WTC11 (cell line): ENCODE results near the gene MAMLD1.

ENCODE experiments used
- CREB1 ChIP-seq: sonication (generic); formaldehyde crosslinking; IDR thresholded peaks from 2 replicates; pipeline ENCODE4 v1.8.0; 2023; ENCODE audit warnings: mild to moderate bottlenecking, missing genetic modification reagents
- FOXJ3 ChIP-seq: sonication (generic); formaldehyde crosslinking; IDR thresholded peaks from 2 replicates; pipeline ENCODE4 v1.9.0; 2021; ENCODE audit warnings: missing genetic modification reagents, mild to moderate bottlenecking, borderline replicate concordance
- NFYB ChIP-seq: sonication (generic); formaldehyde crosslinking; conservative IDR thresholded peaks from 2 replicates; pipeline ENCODE4 v1.8.0; 2022; ENCODE audit warnings: low read depth, missing genetic modification reagents
- SMAD4 ChIP-seq: sonication (generic); formaldehyde crosslinking; IDR thresholded peaks from 2 replicates; pipeline ENCODE4 v1.8.0; 2022; ENCODE audit warnings: mild to moderate bottlenecking, missing genetic modification reagents
- TF ChIP-seq, protein P1 (sequence below): fragments of 200-600 bp; IDR thresholded peaks from 2 replicates; pipeline ENCODE4 v1.8.0; 2022; ENCODE audit warnings: antibody characterized with exemption

DNA sequence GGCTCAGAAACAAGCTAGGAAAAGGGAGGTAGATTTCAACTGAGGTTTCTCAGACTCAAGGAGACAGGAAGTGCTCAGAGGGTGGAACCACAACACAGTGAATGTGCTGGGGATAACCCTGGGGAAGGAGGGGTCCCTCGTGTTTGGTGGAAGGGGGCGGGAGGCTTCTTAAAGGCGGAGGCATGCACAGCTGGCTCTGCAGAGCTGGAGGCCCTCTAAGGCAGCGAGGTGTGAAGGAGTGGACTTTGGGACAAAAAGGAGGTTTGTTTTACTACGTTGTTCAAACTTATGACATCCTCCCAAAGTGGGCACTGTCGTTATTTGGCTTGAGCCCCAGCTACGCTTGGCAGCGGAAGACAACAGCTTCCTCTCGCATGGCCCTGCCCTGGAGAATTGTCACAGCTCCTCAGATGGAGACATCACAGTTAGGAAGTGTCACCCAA, 183.6 kb downstream of the MAMLD1 start:
- TF ChIP-seq, protein P1, sequence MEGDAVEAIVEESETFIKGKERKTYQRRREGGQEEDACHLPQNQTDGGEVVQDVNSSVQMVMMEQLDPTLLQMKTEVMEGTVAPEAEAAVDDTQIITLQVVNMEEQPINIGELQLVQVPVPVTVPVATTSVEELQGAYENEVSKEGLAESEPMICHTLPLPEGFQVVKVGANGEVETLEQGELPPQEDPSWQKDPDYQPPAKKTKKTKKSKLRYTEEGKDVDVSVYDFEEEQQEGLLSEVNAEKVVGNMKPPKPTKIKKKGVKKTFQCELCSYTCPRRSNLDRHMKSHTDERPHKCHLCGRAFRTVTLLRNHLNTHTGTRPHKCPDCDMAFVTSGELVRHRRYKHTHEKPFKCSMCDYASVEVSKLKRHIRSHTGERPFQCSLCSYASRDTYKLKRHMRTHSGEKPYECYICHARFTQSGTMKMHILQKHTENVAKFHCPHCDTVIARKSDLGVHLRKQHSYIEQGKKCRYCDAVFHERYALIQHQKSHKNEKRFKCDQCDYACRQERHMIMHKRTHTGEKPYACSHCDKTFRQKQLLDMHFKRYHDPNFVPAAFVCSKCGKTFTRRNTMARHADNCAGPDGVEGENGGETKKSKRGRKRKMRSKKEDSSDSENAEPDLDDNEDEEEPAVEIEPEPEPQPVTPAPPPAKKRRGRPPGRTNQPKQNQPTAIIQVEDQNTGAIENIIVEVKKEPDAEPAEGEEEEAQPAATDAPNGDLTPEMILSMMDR: no peak
- TF ChIP-seq NFYB (CRISPR knock-in tag) (no peak), SMAD4 (no peak), FOXJ3 (CRISPR knock-in tag) (no peak), CREB1 (no peak)
